ENCODE data around the gene HIVEP1.

- no peak for TF ChIP-seq CTCF (IDR thresholded peaks at IDR 0.05; ENCODE audit: low read depth, low read length)
- TF ChIP-seq POLR2A (IDR thresholded peaks at IDR 0.05; ENCODE audit: extremely low read depth, insufficient read length) = no peak
- TF ChIP-seq, protein P1, sequence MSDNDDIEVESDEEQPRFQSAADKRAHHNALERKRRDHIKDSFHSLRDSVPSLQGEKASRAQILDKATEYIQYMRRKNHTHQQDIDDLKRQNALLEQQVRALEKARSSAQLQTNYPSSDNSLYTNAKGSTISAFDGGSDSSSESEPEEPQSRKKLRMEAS (IDR thresholded peaks at IDR 0.05; ENCODE audit: low read depth, low read length) = no peak
These were observed 151.8 kb downstream of the HIVEP1 start for GRCh38 chr6:12163744-12164507.

Data from NB4 (cell line).